Measurements from ENCODE around the gene TMEM201. TPM values are rescaled to one million over a fixed set of nuclear protein-coding genes. Genes with fewer than 3 reads are reported as not detected.

The TMEM201 gene
- total RNA-seq, 2 donors from 2014 or later: 5.1 to 18.1 TPM

- no peak for DNase-seq
- Histone ChIP-seq H3K4me3 (no peak overlapping the region), H3K9me3 (no peaks in the 10 kb centered on the region), H3K27me3 (no peaks in the 10 kb centered on the region), H3K4me1 (no peaks in the 10 kb centered on the region), H3K36me3 (no peaks in the 10 kb centered on the region), H3K9ac (ENCODE audit: low read depth in 2 of 2, low read length in 2 of 2) (no peak overlapping the region), H3K27ac (no peak overlapping the region)
- TF ChIP-seq, protein P1, sequence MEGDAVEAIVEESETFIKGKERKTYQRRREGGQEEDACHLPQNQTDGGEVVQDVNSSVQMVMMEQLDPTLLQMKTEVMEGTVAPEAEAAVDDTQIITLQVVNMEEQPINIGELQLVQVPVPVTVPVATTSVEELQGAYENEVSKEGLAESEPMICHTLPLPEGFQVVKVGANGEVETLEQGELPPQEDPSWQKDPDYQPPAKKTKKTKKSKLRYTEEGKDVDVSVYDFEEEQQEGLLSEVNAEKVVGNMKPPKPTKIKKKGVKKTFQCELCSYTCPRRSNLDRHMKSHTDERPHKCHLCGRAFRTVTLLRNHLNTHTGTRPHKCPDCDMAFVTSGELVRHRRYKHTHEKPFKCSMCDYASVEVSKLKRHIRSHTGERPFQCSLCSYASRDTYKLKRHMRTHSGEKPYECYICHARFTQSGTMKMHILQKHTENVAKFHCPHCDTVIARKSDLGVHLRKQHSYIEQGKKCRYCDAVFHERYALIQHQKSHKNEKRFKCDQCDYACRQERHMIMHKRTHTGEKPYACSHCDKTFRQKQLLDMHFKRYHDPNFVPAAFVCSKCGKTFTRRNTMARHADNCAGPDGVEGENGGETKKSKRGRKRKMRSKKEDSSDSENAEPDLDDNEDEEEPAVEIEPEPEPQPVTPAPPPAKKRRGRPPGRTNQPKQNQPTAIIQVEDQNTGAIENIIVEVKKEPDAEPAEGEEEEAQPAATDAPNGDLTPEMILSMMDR (IDR thresholded peaks at IDR 0.05): no peak
- intact Hi-C loops (cut with DNase I): no loop called here
Observed at GRCh38 chr1:9603766-9604753, 15.3 kb downstream of the TMEM201 start.

DNA sequence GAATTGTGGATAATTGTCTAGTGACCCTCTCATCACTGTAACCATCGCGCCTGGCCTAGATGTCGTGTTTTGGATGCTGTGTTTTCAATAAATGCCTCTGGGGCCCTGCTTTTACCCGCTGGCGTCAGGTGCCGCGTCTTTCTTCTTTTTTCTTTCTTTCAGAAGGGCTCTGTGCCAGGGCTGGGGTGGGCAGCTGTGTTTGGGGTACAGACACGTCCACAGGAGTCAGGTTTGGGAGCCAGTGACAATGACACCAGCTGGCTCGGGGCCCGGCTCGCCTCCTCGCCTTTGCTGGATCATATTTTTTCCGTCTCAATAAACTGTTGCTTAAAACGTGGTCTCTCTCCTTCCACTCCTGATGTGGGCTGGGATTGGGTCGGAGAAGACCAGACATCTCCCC lies 16.1 kb downstream of the TMEM201 start:
- TF ChIP-seq, protein P1 (IDR thresholded peaks at IDR 0.05): no peak
- Histone ChIP-seq H3K4me1 (no peaks in the 10 kb centered on the region), H3K27ac (no peak overlapping the region), H3K4me3 (no peak overlapping the region), H3K9ac (ENCODE audit: low read depth in 2 of 2, low read length in 2 of 2) (no peak overlapping the region), H3K27me3 (no peaks in the 10 kb centered on the region), H3K36me3 (no peaks in the 10 kb centered on the region), H3K9me3 (no peaks in the 10 kb centered on the region)
- intact Hi-C loops (cut with DNase I): no loop called here
- no peak for DNase-seq

GRCh38 chr1:9605946-9606455 lies 17.3 kb downstream of the TMEM201 start:
- intact Hi-C loops (cut with DNase I): no loop called here
- H3K36me3 ChIP-seq: no peaks in the 10 kb centered on the region
- H3K27me3 ChIP-seq: no peaks in the 10 kb centered on the region
- TF ChIP-seq, protein P1 (IDR thresholded peaks at IDR 0.05): no peak
- no peaks in the 10 kb centered on the region for H3K4me1 ChIP-seq
- H3K4me3 ChIP-seq: no peak overlapping the region
- H3K27ac ChIP-seq: no peak overlapping the region
- no peak for DNase-seq
- H3K9ac ChIP-seq (ENCODE audit: low read depth in 2 of 2, low read length in 2 of 2): no peak overlapping the region
- no peaks in the 10 kb centered on the region for H3K9me3 ChIP-seq

- Histone ChIP-seq H3K27ac (no peak overlapping the region), H3K36me3 (no peaks in the 10 kb centered on the region), H3K9me3 (no peaks in the 10 kb centered on the region), H3K27me3 (no peaks in the 10 kb centered on the region), H3K9ac (ENCODE audit: low read depth in 2 of 2, low read length in 2 of 2) (no peak overlapping the region), H3K4me3 (no peak overlapping the region), H3K4me1 (no peaks in the 10 kb centered on the region)
- intact Hi-C loops (cut with DNase I): no loop called here
- TF ChIP-seq, protein P1 (IDR thresholded peaks at IDR 0.05): no peak
- no peak for DNase-seq
Observed at GRCh38 chr1:9606458-9606857, 17.7 kb downstream of the TMEM201 start.

DNA sequence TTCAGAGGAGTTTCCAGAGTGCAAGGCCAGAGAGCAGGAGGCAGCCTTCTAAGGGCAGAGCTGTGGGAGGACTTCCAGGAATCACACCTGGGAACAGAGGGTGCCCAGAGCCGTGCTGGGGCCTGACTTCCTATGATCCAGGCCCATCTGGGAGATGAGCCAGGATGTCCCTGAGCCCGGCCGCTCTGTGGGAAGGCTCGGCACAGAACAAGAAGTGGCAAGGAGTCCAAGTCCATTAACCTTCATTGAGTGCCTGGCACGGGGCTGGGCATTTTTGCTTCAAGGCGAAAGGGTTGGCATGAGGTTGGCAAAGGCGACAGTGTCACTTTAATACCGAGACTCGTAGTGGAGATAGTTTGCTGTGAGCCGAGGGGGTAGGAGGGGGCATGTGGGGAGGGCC lies 18.2 kb downstream of the TMEM201 start:
- no peaks in the 10 kb centered on the region for H3K36me3 ChIP-seq
- H3K9ac ChIP-seq (ENCODE audit: low read depth in 2 of 2, low read length in 2 of 2): no peak overlapping the region
- H3K4me3 ChIP-seq: no peak overlapping the region
- H3K4me1 ChIP-seq: no peaks in the 10 kb centered on the region
- H3K9me3 ChIP-seq: no peaks in the 10 kb centered on the region
- no peak for DNase-seq
- no peaks in the 10 kb centered on the region for H3K27me3 ChIP-seq
- no peak overlapping the region for H3K27ac ChIP-seq
- TF ChIP-seq, protein P1 (IDR thresholded peaks at IDR 0.05): no peak
- intact Hi-C loops (cut with DNase I): no loop called here
